ENCODE measurements around the gene WFDC12.

GRCh38 chr20:45173522-45173921 lies 49.3 kb upstream of the WFDC12 start:
- no peak for TF ChIP-seq CTCF (IDR thresholded peaks at IDR 0.05)
- no peak for TF ChIP-seq POLR2A (IDR thresholded peaks at IDR 0.05)
